Smooth muscle cell (in vitro differentiated cells): Measurements from ENCODE around the gene HBD. TPM values are rescaled to one million over a fixed set of nuclear protein-coding genes. Genes with fewer than 3 reads are reported as not detected.

Experiments
- DNase-seq: peaks from one replicate; lab custom pipeline; 2025; ENCODE audit not compliant: unreplicated experiment; lab: John Stamatoyannopoulos, UW
- H2AFZ ChIP-seq: fragments of 200-600 bp; sonication (generic); 2 replicates; pipeline ENCODE4 v1.6.0; 2016; ENCODE audit warnings: antibody characterized with exemption, low read depth, mild to moderate bottlenecking
- H3F3A ChIP-seq: fragments of 200-600 bp; sonication (generic); 2 replicates; pipeline ENCODE4 v1.6.0; 2017; ENCODE audit warnings: antibody characterized with exemption, low read depth
- H3K27ac ChIP-seq: fragments of 200-600 bp; sonication (generic); 2 replicates; pipeline ENCODE4 v1.5.1; 2016; ENCODE audit warnings: low read depth, mild to moderate bottlenecking
- H3K27me3 ChIP-seq: fragments of 200-600 bp; sonication (generic); 2 replicates; pipeline ENCODE4 v1.6.1; 2016; ENCODE audit warnings: low read depth, mild to moderate bottlenecking
- H3K36me3 ChIP-seq: fragments of 200-600 bp; sonication (generic); 2 replicates; pipeline ENCODE4 v1.5.1; 2016; ENCODE audit warnings: low read depth
- H3K4me1 ChIP-seq: fragments of 200-600 bp; sonication (generic); 2 replicates; pipeline ENCODE4 v1.5.1; 2016; ENCODE audit warnings: low read depth
- H3K4me2 ChIP-seq: fragments of 200-600 bp; sonication (generic); 2 replicates; pipeline ENCODE4 v1.6.0; 2016; ENCODE audit warnings: mild to moderate bottlenecking
- H3K4me3 ChIP-seq: fragments of 200-600 bp; sonication (generic); 2 replicates; pipeline ENCODE4 v1.5.1; 2016; ENCODE audit warnings: mild to moderate bottlenecking
- H3K79me2 ChIP-seq: fragments of 200-600 bp; sonication (generic); 2 replicates; pipeline ENCODE4 v1.6.0; 2016; ENCODE audit warnings: low read depth, mild to moderate bottlenecking
- H3K9ac ChIP-seq: fragments of 200-600 bp; sonication (generic); 2 replicates; pipeline ENCODE4 v1.6.0; 2016; ENCODE audit warnings: low read depth
- H3K9me3 ChIP-seq: fragments of 200-600 bp; sonication (generic); replicated peaks from 2 replicates; pipeline ENCODE4 v1.5.1; 2016; ENCODE audit warnings: low read depth
- H4K20me1 ChIP-seq: fragments of 200-600 bp; sonication (generic); 2 replicates; pipeline ENCODE4 v1.6.0; 2016; ENCODE audit warnings: low read depth
- WGBS: methylation state at CpG from one replicate; pipeline ENCODE4 v1.1.7; 2016; ENCODE audit warnings: low lambda C conversion rate; 5-methylcytosine and 5-hydroxymethylcytosine counted together
- polyA plus RNA-seq: library from polyadenylated mRNA; unstranded; fragments of >200 nt; fragmentation: Nextera tagmentation; extraction: Ambion mirVana; gene quantifications from 2 replicates; pipeline ENCODE4 v1.2.1, GENCODE V29; 2016
- total RNA-seq: library from RNA; depleted of rRNA; stranded (reverse); fragments of >200 nt; gene quantifications from 2 replicates; pipeline ENCODE4 v1.2.3, GENCODE V29; 2014
- TF ChIP-seq, protein P1 (sequence below): fragments of 200-600 bp; sonication (generic); IDR thresholded peaks from 2 replicates; pipeline ENCODE4 v1.5.1; 2017; ENCODE audit warnings: borderline replicate concordance, mild to moderate bottlenecking, antibody characterized with exemption; ENCODE audit not compliant: insufficient read depth, poor library complexity, severe bottlenecking

HBD gene
- total and polyA plus RNA-seq, 2 experiments from 2014 or later = not detected

DNA sequence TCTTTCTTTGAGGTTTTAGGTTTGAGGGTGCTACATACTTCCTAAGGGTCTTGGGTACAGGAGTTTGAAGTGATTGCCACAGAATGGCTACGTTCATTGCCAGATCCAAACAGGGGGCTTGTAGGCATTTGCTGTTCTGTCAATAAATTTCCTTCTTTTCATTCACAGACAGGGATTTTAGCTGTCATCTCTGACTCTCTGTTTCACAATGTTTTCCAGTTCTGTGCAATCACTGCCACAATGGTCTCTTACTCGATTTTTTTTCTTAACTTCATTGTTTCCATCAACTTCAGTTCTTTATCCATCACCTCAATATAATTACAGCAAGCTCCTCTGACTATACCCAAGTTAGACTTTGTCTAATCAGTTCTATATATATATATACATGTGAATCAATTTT, 6.2 kb upstream of the HBD start:
- Histone ChIP-seq H3F3A (no peaks in the 10 kb centered on the region), H3K4me1 (no peaks in the 10 kb centered on the region), H3K4me2 (no peak overlapping the region), H3K4me3 (no peak overlapping the region), H3K9me3 (no peaks in the 10 kb centered on the region), H3K79me2 (no peaks in the 10 kb centered on the region), H3K36me3 (no peaks in the 10 kb centered on the region), H4K20me1 (no peaks in the 10 kb centered on the region), H3K27me3 (no peaks in the 10 kb centered on the region), H3K9ac (no peak overlapping the region), H2AFZ (no peak overlapping the region), H3K27ac (no peak overlapping the region)
- TF ChIP-seq, protein P1, sequence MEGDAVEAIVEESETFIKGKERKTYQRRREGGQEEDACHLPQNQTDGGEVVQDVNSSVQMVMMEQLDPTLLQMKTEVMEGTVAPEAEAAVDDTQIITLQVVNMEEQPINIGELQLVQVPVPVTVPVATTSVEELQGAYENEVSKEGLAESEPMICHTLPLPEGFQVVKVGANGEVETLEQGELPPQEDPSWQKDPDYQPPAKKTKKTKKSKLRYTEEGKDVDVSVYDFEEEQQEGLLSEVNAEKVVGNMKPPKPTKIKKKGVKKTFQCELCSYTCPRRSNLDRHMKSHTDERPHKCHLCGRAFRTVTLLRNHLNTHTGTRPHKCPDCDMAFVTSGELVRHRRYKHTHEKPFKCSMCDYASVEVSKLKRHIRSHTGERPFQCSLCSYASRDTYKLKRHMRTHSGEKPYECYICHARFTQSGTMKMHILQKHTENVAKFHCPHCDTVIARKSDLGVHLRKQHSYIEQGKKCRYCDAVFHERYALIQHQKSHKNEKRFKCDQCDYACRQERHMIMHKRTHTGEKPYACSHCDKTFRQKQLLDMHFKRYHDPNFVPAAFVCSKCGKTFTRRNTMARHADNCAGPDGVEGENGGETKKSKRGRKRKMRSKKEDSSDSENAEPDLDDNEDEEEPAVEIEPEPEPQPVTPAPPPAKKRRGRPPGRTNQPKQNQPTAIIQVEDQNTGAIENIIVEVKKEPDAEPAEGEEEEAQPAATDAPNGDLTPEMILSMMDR = no peak
- 56% methylated on average over 2 of the region's 2 CpGs for WGBS
- DNase-seq = no peak

DNA sequence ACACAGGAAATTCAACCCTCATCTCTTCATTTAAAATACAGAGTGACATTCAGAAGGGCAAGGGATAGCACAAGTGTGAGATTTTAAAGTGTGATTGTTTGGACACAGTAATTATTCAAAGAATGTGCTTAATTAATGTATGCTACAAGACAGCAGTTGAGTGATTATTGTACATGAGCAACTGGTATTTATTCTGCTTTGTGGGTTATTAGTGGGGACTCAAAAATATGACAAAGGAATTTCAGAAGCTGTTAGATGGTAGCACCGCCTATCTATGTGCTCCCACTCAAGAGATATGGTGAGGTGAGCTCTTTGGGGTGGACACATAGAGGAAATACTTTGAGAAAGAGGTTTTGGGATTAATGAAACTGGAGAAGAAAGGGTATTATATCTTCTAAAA, 5.8 kb upstream of the HBD start:
- 92% methylated on average over 1 of the region's 1 CpG for WGBS
- Histone ChIP-seq H3K79me2 (no peaks in the 10 kb centered on the region), H3K27me3 (no peaks in the 10 kb centered on the region), H3K36me3 (no peaks in the 10 kb centered on the region), H3K4me2 (no peak overlapping the region), H3K4me3 (no peak overlapping the region), H2AFZ (no peak overlapping the region), H3K9ac (no peak overlapping the region), H4K20me1 (no peaks in the 10 kb centered on the region), H3K27ac (no peak overlapping the region), H3F3A (no peaks in the 10 kb centered on the region), H3K4me1 (no peaks in the 10 kb centered on the region), H3K9me3 (no peaks in the 10 kb centered on the region)
- no peak for DNase-seq
- TF ChIP-seq, protein P1 = no peak

DNA sequence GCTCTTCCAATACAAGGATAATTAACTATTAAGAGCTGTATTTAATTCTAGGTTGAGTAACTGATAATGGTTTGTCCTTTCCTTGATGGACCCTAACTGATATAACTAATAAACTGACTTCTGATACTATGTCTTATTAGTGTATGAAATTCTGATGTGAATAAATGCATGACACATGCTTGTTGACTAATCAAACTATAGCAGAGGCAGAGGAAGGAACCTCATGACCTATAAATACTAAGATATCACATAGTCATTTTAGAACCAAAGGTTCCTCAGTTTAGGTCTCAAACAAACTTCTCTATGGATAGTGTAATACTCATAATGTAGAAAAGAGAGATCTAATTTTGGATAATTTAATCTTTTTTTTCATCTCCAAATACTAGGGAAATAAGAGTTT, 4.8 kb upstream of the HBD start:
- Histone ChIP-seq H2AFZ (no peak overlapping the region), H3K79me2 (no peaks in the 10 kb centered on the region), H3K27ac (no peak overlapping the region), H3K9me3 (no peaks in the 10 kb centered on the region), H3K4me1 (no peaks in the 10 kb centered on the region), H4K20me1 (no peaks in the 10 kb centered on the region), H3K4me3 (no peak overlapping the region), H3K27me3 (no peaks in the 10 kb centered on the region), H3K36me3 (no peaks in the 10 kb centered on the region), H3K9ac (no peak overlapping the region), H3F3A (no peaks in the 10 kb centered on the region), H3K4me2 (no peak overlapping the region)
- TF ChIP-seq, protein P1 = no peak
- DNase-seq = no peak

DNA sequence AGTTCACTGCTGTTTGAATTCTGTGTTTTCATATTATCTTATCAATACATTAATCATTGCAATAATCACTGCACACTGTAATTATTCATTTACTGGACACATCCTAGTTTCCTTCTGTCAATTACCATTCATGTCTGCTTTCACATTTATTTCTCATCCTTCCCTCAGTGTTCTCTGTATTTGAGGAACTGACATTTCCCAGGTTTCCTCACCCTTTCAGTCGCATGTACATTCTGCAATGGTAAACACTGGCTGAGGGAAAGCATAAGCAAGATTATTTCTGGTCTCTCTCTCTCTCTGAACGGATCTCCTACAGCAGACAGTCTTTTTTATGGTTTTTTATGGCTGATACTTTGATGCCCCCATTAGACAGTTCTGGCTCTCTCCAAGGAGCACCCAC, 4.2 kb upstream of the HBD start:
- WGBS = 84% methylated on average over 2 of the region's 2 CpGs
- no peak overlapping the region for H3K4me3 ChIP-seq
- H3K27me3 ChIP-seq = no peaks in the 10 kb centered on the region
- no peaks in the 10 kb centered on the region for H3K4me1 ChIP-seq
- no peaks in the 10 kb centered on the region for H4K20me1 ChIP-seq
- no peak for DNase-seq
- TF ChIP-seq, protein P1 = no peak
- H3K79me2 ChIP-seq = no peaks in the 10 kb centered on the region
- H3F3A ChIP-seq = no peaks in the 10 kb centered on the region
- H3K9me3 ChIP-seq = no peaks in the 10 kb centered on the region
- H2AFZ ChIP-seq = no peak overlapping the region
- no peaks in the 10 kb centered on the region for H3K36me3 ChIP-seq
- H3K9ac ChIP-seq = no peak overlapping the region
- no peak overlapping the region for H3K4me2 ChIP-seq
- H3K27ac ChIP-seq = no peak overlapping the region
